D721Med (cell line): ENCODE results near the gene FOXO3.

Experiments used
- DNase-seq: peaks from one replicate; pipeline ENCODE4 v3.0.0; 2011; ENCODE audit warnings: low spot score; ENCODE audit not compliant: insufficient read length
- FAIRE-seq: peaks from 2 replicates; lab custom pipeline; 2011; peaks lifted over from hg19 to GRCh38; lab: Jason Lieb, UNC
- TF ChIP-seq, protein P1 (sequence below): IDR thresholded peaks from 2 replicates; pipeline ENCODE4 v1.5.1; 2012; ENCODE audit warnings: mild to moderate bottlenecking, control low read depth; ENCODE audit not compliant: insufficient read depth; ENCODE audit errors: missing control alignments

FOXO3 gene

GRCh38 chr6:108582618-108583017, 21.9 kb downstream of the FOXO3 start:
- TF ChIP-seq, protein P1, sequence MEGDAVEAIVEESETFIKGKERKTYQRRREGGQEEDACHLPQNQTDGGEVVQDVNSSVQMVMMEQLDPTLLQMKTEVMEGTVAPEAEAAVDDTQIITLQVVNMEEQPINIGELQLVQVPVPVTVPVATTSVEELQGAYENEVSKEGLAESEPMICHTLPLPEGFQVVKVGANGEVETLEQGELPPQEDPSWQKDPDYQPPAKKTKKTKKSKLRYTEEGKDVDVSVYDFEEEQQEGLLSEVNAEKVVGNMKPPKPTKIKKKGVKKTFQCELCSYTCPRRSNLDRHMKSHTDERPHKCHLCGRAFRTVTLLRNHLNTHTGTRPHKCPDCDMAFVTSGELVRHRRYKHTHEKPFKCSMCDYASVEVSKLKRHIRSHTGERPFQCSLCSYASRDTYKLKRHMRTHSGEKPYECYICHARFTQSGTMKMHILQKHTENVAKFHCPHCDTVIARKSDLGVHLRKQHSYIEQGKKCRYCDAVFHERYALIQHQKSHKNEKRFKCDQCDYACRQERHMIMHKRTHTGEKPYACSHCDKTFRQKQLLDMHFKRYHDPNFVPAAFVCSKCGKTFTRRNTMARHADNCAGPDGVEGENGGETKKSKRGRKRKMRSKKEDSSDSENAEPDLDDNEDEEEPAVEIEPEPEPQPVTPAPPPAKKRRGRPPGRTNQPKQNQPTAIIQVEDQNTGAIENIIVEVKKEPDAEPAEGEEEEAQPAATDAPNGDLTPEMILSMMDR: no peak
- FAIRE-seq: no peak

GRCh38 chr6:108584323-108584722, 23.6 kb downstream of the FOXO3 start:
- DNase-seq (no peak), FAIRE-seq (no peak)
- TF ChIP-seq, protein P1: no peak

More at GRCh38 chr6:108582618-108583017, 21.9 kb downstream of the FOXO3 start:
- no peak for DNase-seq

DNA sequence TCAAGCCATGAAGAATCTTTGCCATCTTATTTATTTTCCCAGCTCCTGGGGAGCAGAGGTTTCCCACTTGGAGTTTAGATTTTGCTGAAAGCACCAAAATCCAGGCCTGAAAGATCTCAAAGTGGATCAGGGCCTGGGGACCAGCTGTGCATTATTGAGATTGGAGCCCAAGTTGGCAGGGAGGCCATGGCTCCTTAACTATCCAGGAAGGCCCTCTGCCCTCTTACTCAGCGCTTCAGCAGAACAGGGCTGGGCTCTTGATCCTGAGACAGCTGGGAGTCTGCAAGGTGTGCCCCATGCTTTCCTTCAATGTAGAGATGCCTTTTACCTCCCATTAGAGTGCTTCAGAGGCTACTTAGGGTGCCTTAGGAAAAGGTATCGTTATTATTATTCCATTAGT, 24.6 kb downstream of the FOXO3 start:
- DNase-seq (no peak), FAIRE-seq (no peak)
- TF ChIP-seq, protein P1: no peak

- no peak for DNase-seq
- TF ChIP-seq, protein P1: no peak
- FAIRE-seq: no peak
Measured at GRCh38 chr6:108585921-108586536, 25.3 kb downstream of the FOXO3 start.

- TF ChIP-seq, protein P1: no peak
- DNase-seq: no peak
- FAIRE-seq: no peak
Measured at GRCh38 chr6:108587258-108588059, 26.7 kb downstream of the FOXO3 start.

DNA sequence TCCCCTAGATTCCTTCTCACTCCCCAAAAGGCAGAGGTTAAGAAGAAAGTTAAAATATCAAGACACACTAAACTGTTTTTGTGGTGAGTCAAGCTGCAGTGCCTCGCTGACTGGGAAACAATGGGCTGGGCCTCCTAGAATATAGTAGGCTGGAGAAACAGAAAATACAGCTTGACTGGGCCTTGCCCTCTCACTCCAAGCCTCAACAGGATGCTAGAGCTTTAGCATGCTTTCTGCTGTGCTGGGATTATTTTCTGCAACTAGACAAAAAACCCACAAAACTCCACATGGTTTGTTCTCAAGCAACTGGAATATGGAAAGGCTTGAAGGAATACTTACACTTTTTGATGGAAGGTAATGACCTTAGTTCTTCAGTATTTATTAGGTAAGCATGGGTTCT, 27.9 kb downstream of the FOXO3 start:
- no peak for FAIRE-seq
- DNase-seq: no peak
- TF ChIP-seq, protein P1: no peak
